K562 (cell line): ENCODE measurements around the gene SPEG. TPM values are rescaled to one million over a fixed set of nuclear protein-coding genes. Genes with fewer than 3 reads are reported as not detected.

ENCODE experiments used
- CTBP1 ChIP-seq: fragments of 450-650 bp; IDR thresholded peaks from 2 replicates; pipeline ENCODE4 v1.6.1; 2016; ENCODE audit warnings: borderline replicate concordance
- DNMT1 ChIP-seq: fragments of 450-650 bp; IDR thresholded peaks from 2 replicates; pipeline ENCODE4 v1.6.1; 2016; ENCODE audit warnings: antibody characterized with exemption, mild to moderate bottlenecking
- L3MBTL2 ChIP-seq: fragments of 450-650 bp; IDR thresholded peaks from 2 replicates; pipeline ENCODE4 v1.6.1; 2016; ENCODE audit warnings: mild to moderate bottlenecking, moderate library complexity
- NR4A1 ChIP-seq, 2 experiments: fragments of 250-450 bp in 1 of 2; fragments of 450-650 bp in 1 of 2; sonication (Bioruptor Pico) in 1 of 2; IDR thresholded peaks; 2 replicates each; pipeline versions ENCODE4 v1.4.0 to v1.6.1; 2016 to 2020; ENCODE audit warnings: mild to moderate bottlenecking in 2 of 2, missing compliant biosample characterization in 1 of 2, missing genetic modification characterization in 1 of 2, moderate library complexity in 1 of 2
- PHF20 ChIP-seq: fragments of 450-650 bp; IDR thresholded peaks from 2 replicates; pipeline ENCODE4 v1.6.1; 2018; ENCODE audit not compliant: partially characterized antibody
- SMARCA5 ChIP-seq: fragments of 450-650 bp; IDR thresholded peaks from 2 replicates; pipeline ENCODE4 v1.6.1; 2016
- SRSF3 ChIP-seq: fragments of 200-400 bp; formaldehyde crosslinking; IDR thresholded peaks from 2 replicates; pipeline ENCODE4 v1.6.1; 2016; ENCODE audit warnings: mild to moderate bottlenecking, low read length, moderate library complexity; ENCODE audit not compliant: insufficient read depth
- TCFL5 ChIP-seq: fragments of 250-450 bp; sonication (Bioruptor Pico); conservative IDR thresholded peaks from 2 replicates; pipeline ENCODE4 v1.6.1; 2021; ENCODE audit warnings: mild to moderate bottlenecking, moderate library complexity, matching md5 sums
- ZFP30 ChIP-seq: fragments of 250-450 bp; sonication (Bioruptor Pico); IDR thresholded peaks from 2 replicates; pipeline ENCODE4 v1.8.0; 2022; ENCODE audit warnings: moderate library complexity, mild to moderate bottlenecking, inconsistent platforms, borderline replicate concordance
- polyA plus RNA-seq, 8 experiments: library from polyadenylated mRNA; depleted of rRNA in 4 of 8; stranded (reverse) in 5 of 8; unstranded in 3 of 8; fragments of >200 nt; fragmentation: Nextera tagmentation in 2 of 8; fragmentation: Illumina TruSeq in 1 of 8; extraction: Ambion mirVana in 2 of 8; extraction: Trizol in 1 of 8; gene quantifications; 2 replicates each; pipeline versions ENCODE4 v1.2.1 to v1.2.3, GENCODE V29; 2011 to 2014; ENCODE audit warnings: inconsistent platforms in 1 of 8, missing spikeins in 1 of 8
- total RNA-seq, 7 experiments: library from RNA; depleted of rRNA in 6 of 7; stranded (reverse); fragments of >200 nt in 6 of 7; fragmentation: Illumina TruSeq in 2 of 7; extraction: Trizol in 2 of 7; gene quantifications; 2 replicates each; pipeline versions ENCODE4 v1.2.1 to v1.2.3, GENCODE V29; 2011 to 2021; ENCODE audit warnings: low replicate concordance in 1 of 7
- TF ChIP-seq, protein P1 (sequence below): fragments of 450-650 bp; IDR thresholded peaks from 2 replicates; pipeline ENCODE4 v1.6.1; 2016; ENCODE audit warnings: mild to moderate bottlenecking, moderate library complexity

Gene SPEG
- total and polyA plus RNA-seq, 9 of the 15 experiments (the other 6 are each of a cell fraction or from before 2014, with no cell fraction given) = 0.49 to 8.7 (median 3.0) TPM

DNA sequence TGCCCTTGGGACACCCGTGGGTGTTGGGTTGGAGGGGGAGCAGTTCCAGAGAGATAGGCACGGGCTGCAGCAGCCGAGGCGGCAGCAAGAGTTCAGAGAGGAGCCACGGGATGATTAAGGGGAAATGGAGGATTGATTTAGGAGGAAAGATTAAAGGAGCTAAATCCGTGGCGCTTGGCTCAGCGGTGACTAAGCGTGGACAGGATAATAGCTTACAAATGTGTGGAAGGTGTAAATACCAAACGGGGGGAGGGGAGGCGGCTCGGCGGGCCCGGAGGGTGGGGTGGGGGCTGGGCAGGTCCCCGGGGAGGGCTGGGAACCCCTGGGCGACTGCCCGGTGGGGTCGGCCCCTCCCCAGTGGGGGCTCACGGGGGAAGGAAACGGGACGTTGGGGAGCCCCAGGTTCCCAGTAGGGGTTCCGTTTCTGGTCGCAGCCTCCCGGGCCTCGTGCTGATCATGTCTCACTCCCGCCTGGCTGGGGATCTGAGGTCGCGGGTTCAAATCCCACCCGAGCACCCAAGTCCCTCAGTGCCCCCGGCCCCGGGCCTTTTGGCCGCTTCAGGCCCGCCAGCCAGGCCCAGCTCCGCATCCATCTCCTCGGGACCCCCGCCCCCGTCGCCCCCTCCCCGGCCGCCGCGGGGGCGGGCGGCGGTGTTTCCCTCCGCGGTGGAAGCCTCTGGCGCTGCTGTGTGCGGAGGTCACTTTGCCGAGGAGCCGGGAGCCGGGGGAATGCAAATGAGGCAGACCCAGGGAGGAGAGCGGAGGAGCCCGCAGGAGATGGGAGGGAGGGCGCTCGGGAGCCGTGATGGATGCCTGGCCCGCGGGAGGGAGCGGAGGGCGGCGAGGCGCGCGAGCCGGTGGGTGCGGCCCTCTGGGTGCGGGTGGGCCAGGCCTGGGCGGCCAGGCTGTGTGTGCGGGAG lies 87.7 kb downstream of the SPEG start (continued):
- TF ChIP-seq, protein P1, sequence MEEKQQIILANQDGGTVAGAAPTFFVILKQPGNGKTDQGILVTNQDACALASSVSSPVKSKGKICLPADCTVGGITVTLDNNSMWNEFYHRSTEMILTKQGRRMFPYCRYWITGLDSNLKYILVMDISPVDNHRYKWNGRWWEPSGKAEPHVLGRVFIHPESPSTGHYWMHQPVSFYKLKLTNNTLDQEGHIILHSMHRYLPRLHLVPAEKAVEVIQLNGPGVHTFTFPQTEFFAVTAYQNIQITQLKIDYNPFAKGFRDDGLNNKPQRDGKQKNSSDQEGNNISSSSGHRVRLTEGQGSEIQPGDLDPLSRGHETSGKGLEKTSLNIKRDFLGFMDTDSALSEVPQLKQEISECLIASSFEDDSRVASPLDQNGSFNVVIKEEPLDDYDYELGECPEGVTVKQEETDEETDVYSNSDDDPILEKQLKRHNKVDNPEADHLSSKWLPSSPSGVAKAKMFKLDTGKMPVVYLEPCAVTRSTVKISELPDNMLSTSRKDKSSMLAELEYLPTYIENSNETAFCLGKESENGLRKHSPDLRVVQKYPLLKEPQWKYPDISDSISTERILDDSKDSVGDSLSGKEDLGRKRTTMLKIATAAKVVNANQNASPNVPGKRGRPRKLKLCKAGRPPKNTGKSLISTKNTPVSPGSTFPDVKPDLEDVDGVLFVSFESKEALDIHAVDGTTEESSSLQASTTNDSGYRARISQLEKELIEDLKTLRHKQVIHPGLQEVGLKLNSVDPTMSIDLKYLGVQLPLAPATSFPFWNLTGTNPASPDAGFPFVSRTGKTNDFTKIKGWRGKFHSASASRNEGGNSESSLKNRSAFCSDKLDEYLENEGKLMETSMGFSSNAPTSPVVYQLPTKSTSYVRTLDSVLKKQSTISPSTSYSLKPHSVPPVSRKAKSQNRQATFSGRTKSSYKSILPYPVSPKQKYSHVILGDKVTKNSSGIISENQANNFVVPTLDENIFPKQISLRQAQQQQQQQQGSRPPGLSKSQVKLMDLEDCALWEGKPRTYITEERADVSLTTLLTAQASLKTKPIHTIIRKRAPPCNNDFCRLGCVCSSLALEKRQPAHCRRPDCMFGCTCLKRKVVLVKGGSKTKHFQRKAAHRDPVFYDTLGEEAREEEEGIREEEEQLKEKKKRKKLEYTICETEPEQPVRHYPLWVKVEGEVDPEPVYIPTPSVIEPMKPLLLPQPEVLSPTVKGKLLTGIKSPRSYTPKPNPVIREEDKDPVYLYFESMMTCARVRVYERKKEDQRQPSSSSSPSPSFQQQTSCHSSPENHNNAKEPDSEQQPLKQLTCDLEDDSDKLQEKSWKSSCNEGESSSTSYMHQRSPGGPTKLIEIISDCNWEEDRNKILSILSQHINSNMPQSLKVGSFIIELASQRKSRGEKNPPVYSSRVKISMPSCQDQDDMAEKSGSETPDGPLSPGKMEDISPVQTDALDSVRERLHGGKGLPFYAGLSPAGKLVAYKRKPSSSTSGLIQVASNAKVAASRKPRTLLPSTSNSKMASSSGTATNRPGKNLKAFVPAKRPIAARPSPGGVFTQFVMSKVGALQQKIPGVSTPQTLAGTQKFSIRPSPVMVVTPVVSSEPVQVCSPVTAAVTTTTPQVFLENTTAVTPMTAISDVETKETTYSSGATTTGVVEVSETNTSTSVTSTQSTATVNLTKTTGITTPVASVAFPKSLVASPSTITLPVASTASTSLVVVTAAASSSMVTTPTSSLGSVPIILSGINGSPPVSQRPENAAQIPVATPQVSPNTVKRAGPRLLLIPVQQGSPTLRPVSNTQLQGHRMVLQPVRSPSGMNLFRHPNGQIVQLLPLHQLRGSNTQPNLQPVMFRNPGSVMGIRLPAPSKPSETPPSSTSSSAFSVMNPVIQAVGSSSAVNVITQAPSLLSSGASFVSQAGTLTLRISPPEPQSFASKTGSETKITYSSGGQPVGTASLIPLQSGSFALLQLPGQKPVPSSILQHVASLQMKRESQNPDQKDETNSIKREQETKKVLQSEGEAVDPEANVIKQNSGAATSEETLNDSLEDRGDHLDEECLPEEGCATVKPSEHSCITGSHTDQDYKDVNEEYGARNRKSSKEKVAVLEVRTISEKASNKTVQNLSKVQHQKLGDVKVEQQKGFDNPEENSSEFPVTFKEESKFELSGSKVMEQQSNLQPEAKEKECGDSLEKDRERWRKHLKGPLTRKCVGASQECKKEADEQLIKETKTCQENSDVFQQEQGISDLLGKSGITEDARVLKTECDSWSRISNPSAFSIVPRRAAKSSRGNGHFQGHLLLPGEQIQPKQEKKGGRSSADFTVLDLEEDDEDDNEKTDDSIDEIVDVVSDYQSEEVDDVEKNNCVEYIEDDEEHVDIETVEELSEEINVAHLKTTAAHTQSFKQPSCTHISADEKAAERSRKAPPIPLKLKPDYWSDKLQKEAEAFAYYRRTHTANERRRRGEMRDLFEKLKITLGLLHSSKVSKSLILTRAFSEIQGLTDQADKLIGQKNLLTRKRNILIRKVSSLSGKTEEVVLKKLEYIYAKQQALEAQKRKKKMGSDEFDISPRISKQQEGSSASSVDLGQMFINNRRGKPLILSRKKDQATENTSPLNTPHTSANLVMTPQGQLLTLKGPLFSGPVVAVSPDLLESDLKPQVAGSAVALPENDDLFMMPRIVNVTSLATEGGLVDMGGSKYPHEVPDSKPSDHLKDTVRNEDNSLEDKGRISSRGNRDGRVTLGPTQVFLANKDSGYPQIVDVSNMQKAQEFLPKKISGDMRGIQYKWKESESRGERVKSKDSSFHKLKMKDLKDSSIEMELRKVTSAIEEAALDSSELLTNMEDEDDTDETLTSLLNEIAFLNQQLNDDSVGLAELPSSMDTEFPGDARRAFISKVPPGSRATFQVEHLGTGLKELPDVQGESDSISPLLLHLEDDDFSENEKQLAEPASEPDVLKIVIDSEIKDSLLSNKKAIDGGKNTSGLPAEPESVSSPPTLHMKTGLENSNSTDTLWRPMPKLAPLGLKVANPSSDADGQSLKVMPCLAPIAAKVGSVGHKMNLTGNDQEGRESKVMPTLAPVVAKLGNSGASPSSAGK = peak; percentile 65
- TF ChIP-seq L3MBTL2 = peak; percentile 52; the same call in 1 of the 2 replicates
- TF ChIP-seq NR4A1 (CRISPR knock-in tag; IDR thresholded peaks at IDR 0.05) = no peak
- no peak for TF ChIP-seq NR4A1 (tag; IDR thresholded peaks at IDR 0.05)
- no peak for TF ChIP-seq PHF20
- TF ChIP-seq SRSF3 = no peak
- TF ChIP-seq SMARCA5 = no peak
- TF ChIP-seq TCFL5 (CRISPR knock-in tag) = no peak
- no peak for TF ChIP-seq DNMT1
- TF ChIP-seq CTBP1 = no peak
- no peak for TF ChIP-seq ZFP30
